GM18861 (cell line): ENCODE results near the gene LY6G6D.

Experiments used
- ATAC-seq: cut with Tn5 transposase; IDR thresholded peaks from one replicate; pipeline ENCODE4 v1.9.1; 2021; ENCODE audit not compliant: unreplicated experiment

Gene LY6G6D

GRCh38 chr6:31762356-31762755, 47.2 kb downstream of the LY6G6D start, which contains the start of gene SAPCD1:
Gene SAPCD1 (plus strand): TSS chr6:31762656. CDS start chr6:31763055, 399 bp downstream.
- no peak for ATAC-seq

- ATAC-seq: no peak
These were observed 47.9 kb downstream of the LY6G6D start for GRCh38 chr6:31762878-31763618.

- no peak for ATAC-seq
These were observed 48.4 kb downstream of the LY6G6D start for GRCh38 chr6:31763619-31763940.

- no peak for ATAC-seq
These were observed 49.0 kb downstream of the LY6G6D start for GRCh38 chr6:31764198-31764597.

GRCh38 chr6:31765559-31765909, 50.4 kb downstream of the LY6G6D start:
- no peak for ATAC-seq

GRCh38 chr6:31765910-31766794, 51.0 kb downstream of the LY6G6D start:
- ATAC-seq: no peak

GRCh38 chr6:31767096-31767645, 52.0 kb downstream of the LY6G6D start:
- ATAC-seq: no peak
